Measurements from ENCODE around the gene NOVA2.

Gene NOVA2

DNA sequence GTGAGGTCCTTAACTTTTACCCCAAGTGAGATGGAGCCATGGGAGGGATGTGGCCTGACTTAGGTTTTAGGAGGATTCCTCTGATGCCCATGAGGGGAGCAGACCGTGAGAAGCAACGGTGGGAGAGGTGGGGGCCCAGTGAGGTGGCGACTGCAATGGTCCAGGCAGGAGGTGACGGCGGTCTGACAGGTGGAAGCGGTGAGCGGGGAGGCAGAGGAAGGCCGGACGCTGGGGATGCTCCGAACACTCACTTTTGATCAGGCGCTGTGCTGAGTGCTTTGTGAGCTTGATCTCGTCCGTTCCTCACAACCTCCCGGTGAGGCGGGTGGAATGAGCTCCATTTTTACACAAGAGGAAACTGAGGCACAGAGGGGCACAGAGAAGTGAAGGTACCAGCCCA is 11.6 kb downstream of the NOVA2 start:
- no peak for DNase-seq (ENCODE audit: low spot score)

DNA sequence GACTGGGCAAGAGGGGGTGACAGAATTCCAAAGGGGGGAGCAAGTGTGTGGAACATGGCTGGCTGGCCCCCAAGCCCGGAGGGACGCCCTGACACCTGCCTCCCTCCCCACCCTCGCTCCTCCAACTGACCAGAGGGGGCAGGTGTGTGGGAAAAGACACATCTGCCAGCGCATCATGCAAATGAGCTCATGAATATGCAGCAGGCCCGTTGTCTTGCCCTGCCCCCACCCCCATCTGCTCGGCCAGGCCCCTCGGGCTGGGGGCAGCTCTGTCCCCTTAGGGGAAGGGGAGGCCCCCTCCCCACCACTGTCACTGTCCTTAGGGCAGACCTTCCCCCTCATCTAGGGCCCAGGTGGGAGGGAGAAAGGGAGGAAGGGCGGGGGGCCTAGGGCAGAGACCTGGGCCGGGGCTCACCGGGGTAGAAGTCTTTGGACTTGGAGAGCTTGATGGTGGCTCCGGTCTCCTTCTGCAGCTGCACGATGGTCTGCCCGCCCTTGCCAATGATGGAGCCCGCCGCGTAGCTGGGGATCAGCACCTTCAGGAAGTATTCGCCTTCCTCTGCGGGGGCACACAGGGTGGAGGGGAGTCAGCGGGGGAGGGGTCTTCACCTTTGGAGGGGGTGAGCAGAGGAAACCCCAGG is 12.9 kb downstream of the NOVA2 start:
- DNase-seq (ENCODE audit: low spot score), result peak; percentile 61

DNA sequence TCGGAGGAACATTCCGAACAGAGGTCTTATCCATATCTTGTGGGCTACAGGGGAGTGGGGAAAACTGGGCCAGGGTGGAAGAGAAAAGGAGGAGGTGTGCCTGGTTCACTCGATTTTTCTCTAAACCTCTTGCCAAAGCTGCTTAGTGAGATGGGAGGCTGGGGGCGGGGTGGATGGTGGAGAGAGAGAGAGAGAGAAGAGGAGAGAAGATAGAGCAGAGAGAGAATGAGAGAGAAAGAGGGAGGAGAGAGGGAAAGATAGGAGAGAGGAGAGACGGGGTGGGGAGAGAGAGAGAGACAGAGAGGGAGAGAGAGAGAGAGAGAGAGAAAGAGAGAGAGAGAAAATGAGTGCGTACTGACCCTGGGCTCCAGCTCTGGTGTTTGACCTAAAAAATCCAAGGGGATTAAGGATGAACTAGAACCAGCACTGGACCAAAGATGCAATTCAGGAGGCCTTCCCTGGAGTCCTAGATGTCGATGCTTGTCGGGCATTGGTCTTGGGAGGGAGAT is 14.1 kb downstream of the NOVA2 start:
- DNase-seq (ENCODE audit: low spot score), result no peak

DNA sequence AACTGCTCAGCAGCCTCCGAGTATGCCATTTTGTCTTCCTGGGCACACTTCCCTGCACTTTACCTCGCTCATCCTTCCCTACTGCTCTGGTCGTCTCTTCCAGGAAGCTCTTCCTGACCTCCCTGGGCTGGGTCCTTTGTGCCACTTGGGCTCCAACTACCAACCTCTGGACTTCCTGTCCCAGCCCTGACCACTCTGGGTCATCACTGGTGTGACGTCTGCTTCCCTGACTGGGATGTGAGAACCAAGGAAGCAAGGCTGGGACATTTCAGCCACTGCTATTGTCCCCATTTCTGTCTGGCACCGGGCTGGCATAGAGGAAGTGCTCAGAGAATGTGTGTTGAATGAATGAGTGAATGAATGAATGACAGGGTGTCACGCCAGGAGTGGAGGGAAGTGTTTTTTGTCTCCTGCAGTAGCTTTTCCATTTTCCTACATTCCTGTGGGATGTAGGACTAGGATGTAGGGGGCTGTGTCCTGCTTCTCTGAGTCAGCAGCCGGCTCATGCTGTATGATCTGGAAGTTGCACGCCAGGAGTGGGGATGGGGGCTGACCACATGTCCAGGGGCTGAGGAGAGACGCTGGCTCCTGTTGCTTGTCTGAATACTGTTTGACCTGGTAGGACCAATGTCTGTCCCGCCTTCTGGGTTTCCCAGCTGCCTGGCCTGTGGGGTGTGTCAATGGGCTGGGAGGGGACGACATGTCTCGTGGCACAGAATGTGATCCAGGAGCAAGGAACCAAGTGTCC is 14.7 kb downstream of the NOVA2 start:
- DNase-seq (ENCODE audit: low spot score), result no peak

DNA sequence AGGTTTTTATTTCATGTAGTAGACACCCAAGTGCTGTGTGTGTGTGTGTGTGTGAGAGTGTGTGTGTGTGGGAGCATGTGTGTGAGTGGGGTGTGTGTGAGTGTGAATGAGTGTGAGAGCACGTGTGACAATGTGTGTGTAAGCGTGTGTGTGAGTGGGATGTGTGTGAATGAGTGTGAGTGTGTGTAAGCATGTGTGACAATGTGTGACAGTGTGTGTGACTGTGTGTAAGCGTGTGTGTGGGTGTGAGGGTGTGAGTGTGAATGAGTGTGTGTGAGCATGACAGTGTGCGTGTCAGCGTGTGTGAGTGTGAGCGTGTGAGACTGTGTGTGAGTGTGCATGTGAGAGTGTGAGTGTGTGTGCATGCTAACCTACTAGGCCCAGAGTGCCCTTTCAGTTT is 15.3 kb downstream of the NOVA2 start:
- no peak for DNase-seq (ENCODE audit: low spot score)

DNA sequence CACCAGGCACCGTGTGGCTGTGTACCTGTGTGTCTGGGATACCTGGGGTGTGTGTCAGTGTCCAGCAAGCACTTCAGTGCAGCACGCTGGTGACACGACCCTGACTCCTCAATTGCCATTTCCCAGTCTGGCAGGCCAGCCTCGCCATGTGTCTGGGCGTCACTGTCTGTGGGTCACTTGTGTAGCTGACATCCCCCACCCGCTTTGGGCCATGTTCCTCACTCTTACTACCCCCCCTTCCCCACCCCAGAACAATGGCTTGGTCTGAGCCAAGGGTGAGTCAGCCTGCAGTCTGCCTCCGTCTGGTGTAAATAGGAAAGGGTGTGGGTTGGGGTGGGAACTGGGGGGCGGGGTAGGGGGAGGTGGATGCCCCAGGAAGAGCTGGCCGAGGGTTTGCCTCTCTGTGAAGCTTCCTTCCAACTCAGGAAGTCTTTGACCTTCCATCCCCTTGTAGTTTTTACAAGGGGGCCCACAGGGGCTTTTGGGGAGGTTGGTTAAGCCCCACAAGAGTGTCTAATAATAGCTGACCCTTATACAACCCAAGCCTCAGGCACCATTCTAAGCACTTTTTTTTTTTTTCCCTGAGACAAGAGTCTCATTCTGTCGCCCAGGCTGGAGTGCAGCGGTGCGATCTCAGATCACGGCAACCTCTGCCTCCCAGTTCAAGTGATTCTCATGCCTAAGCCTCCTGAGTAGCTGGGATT is 17.6 kb downstream of the NOVA2 start:
- DNase-seq (ENCODE audit: low spot score), result no peak

DNA sequence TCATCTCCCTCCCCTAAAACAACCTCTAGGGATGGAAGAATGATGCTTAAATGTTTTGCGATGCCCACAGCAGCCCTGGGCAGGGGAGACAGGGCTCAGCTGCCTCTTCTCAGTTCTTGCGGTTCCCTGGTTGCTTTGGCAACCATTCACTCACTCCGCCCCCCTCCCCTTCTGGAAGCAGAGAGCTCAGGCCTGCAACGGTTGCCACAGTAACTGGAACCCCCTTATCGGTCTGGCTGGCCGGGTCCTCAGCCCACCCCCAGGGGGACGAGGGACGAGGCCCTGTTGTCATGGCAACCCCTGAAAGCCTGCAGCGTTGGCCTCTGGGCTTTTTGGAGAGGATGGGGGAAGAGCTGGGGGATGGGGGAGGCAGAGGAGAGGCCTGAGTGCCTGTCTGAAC is 19.5 kb downstream of the NOVA2 start:
- peak; percentile 90 for DNase-seq (ENCODE audit: low spot score)

DNA sequence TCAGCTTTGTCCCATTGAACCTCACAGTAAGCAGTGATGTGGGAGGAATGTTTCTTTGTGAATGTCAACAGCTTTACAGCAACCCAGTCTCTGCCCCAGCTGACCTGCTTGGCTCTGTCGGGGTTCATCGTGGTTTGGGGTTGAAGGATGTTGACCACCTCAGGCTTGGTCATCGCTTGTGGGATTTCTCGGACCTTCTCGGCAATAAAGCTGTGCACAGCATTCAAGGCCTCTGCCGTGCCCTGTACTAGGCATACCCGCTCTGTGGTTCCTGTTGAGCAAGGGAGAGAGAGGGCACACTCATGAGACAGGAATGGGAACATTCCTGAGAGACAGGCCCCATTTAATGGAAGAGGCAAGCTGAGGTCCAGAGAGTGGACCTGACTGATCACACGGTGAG is 20.0 kb downstream of the NOVA2 start:
- no peak for DNase-seq (ENCODE audit: low spot score)

DNA sequence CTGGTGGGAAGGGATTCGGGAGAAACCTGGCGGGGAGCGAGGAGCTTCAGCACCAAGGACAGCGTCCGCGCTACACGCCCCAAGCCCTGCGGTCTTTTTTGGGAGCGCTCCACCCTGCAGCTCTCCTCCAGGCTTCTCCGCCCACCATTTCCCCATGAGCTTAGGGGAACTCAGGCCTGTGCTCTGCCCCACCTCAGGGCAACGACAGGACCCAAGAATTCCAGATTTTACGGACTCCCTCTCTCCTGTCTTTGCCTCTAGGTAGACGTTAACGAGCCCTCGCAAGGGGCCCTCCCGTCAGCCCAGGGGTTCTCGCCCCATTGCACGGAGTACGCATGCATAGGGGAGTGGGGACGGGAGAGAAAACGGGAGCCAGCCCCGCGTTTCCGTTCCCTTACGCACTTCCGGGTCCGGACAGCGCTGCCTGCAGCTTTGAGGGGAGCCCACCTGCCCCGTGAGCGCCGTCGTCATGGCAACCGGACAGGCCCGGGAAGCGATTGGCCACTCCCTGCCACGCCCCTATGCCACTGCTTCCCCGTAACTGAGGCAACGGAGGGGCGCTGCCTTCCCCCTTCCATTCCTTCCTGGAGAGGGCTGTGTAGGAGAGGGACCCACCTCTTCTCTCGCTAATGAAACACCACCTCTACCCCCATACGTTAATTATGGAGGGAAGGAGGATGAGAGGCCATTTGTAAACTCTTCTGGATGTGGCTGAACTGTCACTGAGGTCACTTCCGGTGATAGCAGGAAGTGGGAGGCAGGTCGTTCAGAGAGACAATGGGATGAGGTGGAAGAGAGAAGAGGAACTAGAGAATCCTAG is 20.8 kb downstream of the NOVA2 start:
- DNase-seq (ENCODE audit: low spot score), result peak; percentile 89

DNA sequence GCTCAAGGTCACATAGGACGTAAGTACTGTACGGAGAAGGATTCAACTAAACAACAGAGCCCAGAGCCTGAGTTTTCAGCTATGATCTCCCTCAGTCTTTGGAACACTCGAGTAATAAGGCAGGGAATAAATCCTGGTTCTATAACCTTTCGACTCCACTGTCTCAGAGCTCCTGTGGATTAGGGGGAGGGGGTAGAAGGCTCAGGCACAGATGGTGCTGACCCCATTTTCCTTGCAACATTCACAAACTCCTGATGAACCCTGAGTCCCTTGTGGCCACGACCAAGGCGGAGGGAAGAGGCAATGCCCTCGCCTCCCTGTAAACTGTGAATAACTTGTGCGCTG is 21.4 kb downstream of the NOVA2 start:
- no peak for DNase-seq (ENCODE audit: low spot score)

DNA sequence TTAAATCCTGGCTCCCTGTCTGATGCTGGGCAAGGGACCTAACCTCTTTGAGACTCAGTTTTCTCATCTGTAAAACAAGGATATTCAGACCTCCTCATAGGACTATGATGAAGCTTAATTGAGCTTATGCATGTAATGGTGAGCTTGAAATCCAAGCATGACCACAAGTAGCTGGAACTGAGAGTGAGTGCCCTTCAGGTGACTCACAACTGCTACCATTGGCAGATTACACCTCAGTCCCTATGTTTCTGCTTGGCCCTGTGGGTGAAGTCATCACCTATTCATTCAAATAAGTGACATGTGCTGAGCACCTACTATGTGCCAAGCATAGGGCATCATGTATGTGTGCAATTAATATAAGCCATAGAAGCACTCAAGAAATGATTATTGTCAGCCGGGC is 25.7 kb downstream of the NOVA2 start:
- DNase-seq (ENCODE audit: low spot score), result no peak

DNA sequence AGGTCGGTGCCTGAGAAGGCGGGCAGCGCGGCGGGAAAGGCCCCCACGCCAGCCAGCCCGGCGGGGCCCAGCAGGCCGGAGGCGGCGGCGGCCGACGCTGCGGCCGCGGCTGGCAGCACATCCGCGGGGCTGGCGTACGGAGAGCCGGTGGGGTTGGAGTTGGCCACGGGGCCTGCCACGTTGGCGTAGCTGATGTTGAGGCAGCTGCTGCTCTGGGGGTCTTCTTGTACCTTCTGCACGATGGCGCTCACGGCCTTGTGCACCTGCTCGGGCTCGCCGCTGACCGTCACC is 33.2 kb downstream of the NOVA2 start:
- no peak for DNase-seq (ENCODE audit: low spot score)

DNA sequence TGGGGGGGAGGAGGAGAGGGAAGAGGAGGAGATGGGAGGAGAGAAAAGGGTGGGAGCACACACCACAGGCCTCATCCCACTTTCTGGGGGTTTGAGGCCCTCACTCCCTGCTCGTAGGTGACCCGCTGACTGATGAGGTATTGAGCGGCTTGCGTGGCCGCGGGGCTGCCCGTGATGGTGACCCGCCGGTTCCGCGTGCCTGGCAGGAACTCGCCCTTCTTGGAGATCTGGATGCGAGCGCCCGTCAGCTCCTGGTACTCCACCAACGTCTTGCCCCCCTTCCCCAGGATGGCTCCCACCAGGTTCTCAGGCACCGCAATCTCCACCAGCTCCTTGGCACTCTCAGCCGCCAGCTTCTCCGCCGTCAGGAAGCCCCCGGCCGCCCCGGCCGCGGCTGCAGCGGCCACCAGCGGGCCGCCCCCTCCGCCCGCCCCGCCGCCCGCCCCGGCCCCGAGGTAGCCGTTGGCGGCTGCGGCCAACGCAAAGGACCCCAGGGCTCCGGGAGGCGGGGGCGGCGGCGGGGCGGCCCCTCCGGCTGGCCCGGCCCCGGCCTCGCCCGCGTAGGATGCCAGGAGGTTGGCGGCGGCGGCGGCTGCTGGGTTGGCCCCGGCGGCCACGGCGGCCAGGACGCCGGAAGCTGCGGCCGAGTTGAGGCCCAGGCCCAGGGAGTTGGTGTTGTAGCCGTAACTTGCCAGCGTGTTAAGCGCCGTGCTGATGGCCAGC is 33.7 kb downstream of the NOVA2 start:
- no peak for DNase-seq (ENCODE audit: low spot score)

DNA sequence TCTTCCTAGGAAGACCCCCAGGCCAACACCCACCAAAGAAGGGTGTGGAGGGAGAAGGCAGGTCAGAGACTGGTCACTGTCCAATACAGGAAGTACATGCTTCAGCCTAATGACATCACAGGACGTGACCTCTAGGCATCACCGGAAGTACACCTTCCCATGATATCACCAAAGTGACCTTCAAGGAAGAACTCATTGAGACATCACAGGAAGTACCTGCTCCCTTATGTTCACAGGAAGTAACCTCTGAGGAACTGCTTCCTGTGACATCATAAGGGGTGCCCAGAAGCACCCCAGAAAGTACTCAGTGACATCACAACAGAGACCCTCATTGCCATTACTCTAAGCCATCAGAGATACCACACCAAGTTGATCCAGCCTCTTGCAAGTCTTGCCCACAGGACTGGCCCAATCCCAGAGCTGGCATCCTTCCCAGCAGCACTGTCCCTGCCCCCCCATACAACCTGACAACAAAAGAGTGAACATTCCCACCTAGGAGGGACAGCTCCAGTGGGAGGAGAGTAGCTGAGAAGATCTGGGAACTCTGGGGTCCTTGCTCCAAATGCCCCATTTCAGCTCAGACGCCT is 34.8 kb downstream of the NOVA2 start:
- no peak for DNase-seq (ENCODE audit: low spot score)

DNA sequence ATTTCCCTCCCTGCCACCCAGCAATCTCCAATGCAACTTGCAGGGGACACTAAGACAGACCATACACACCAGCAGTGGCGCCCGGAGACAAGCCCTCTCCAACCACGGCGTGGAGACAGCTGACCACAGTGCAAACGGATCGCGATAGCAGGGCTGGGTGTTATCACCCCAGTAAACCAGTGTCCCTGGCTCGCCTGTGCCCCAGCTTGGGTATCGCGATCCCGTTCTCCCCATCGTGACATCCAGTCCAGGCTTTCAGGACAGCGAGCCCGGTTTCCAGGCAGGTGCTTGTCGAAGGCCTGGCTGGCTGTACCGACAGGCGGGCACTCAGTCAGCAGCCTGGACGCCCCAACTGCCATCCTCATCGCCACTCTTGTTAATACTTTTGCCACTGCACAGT is 38.4 kb downstream of the NOVA2 start:
- no peak for DNase-seq (ENCODE audit: low spot score)

DNA sequence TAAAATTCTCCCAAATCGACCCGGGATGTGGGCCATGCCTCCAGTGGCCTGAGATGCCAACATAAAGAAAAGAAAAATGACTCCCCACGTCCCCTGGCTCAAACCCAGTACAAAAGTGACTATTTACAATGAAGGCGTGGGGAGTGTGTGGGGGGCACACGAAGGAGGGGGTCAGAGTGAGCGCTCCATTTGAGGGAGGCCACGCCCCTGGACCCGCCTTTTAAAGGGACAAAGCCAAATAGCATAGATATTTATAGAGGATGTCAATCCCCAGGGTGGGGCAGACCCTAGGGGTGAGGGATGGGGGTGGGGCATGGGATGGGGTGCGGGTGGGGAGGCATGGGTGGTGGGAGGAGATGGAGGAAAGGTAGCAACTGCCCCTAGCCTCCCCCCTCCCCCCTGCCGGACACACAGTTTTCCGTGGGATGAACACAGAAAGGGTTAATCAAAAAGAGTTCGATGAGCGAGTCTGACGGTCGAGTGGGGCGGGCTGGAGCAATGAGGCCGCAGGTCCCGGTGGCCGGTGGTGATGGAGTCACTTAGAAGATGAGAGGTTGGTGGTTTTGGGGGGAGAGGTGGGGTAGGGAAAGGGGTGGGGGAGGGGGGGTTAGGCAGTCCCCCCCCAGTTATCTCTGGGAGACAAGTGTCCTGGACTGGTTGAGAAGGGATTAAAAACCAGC is 39.0 kb downstream of the NOVA2 start:
- no peak for DNase-seq (ENCODE audit: low spot score)

DNA sequence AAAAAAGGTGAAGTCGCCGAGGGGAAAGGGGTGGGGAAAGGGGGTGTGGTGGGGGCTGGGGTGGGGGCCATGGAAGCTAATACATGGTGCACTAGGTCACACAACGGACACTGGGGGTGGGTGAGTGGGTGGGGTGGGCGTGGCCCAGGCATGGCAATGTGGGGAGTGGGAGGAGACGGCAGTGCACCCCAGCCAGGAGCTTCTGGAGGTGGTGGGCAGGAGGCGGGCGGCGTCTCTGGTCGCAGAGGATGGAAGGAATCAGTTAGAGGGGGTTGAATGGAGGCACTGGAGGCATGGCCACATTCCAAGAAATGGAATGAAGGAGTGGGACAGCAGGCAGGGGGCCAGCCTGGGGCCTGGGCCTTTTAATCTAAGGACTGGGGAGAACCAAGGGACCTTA is 39.9 kb downstream of the NOVA2 start:
- DNase-seq (ENCODE audit: low spot score), result no peak

DNA sequence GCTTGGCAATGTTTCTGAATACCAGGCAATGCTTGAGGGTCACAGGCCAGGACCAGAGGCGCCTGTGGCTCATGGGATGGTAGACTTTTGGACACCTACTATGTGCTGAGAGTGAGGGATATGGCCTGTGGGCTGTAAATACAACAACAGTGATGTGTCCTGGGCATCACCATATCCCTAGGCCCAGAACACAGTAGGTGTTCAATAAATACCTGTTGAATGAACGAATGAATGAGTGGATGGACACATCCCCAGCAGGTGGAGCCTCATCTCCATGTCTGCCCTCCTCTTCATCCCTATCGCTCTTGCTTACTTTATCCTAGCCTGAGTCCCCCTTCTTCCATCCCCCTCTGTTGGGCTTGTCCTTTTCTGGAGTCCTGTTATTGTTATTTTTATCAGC is 42.6 kb downstream of the NOVA2 start:
- no peak for DNase-seq (ENCODE audit: low spot score)

DNA sequence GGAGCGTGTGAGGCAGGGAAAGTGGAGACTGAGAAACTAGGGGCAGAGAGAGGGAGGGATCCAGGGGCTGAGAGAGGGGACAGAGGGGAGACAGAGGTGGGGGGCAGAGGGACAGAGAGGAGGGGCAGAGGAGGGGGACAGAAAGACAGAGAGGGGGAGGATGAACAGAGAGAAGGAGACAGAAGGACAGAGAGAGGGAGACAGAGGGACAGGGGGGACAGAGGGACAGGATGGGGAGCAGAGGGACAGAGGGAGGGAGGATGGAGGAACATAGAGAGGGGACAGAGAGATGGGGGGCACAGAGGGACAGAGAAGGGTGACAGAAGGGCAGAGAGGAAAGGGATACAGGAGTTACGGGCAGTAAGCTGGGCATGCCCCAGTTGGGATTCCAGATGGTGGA is 44.4 kb downstream of the NOVA2 start:
- no peak for DNase-seq (ENCODE audit: low spot score)

DNA sequence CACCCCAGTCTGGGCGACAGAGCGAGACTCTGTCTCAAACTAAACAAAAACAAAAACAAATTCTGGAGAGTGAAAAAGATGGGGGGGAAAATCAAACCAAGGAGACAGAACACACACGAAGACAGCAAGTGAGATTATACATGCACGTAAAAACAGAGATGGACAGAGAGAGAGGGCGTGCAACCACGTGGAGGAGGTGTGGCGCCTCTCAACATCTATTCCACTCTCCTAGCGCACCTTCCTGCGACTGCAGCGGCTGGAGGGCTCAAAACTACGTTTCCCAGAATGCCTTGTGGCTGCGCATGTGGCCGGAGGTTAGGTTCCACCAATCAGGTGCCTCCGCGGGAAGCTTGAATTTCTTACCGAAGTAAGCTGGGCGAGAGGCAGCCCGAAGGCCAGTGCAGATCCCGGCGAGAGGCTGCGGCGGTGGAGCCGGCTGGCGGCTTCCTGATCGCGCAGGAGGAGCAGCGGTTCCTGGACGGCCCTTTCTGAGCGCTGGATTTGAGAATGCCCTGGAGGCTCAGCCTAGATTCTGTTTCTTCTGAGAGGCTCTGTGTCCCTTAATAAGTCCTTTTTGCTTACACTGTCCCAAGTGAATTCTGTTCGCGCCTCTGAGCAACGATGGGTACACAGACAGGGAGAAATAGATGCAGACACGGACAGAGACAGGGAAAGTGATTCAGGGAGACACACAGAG is 46.0 kb downstream of the NOVA2 start:
- peak; percentile 95 for DNase-seq (ENCODE audit: low spot score)

All from ecto neural progenitor cell (in vitro differentiated cells).